ENCODE data around the gene STX7.

The STX7 gene

GRCh38 chr6:132490478-132491204 is 22.3 kb downstream of the STX7 start:
- peak; percentile 26 for DNase-seq (ENCODE audit: low read depth)
- H3K4me3 ChIP-seq (ENCODE audit: control insufficient read depth, low read depth, low read length), result no peak overlapping the region
- TF ChIP-seq CTCF (conservative IDR thresholded peaks at IDR 0.05; ENCODE audit: control insufficient read depth, insufficient read depth, low read depth, low read length), result no peak

- no peak overlapping the region for H3K4me3 ChIP-seq (ENCODE audit: control insufficient read depth, low read depth, low read length)
- TF ChIP-seq CTCF (conservative IDR thresholded peaks at IDR 0.05; ENCODE audit: control insufficient read depth, insufficient read depth, low read depth, low read length), result no peak
- peak; percentile 62 for DNase-seq (ENCODE audit: low read depth)
Observed at GRCh38 chr6:132490024-132490423, 22.9 kb downstream of the STX7 start.

GRCh38 chr6:132489376-132489775 is 23.5 kb downstream of the STX7 start:
- DNase-seq (ENCODE audit: low read depth), result no peak
- H3K4me3 ChIP-seq (ENCODE audit: control insufficient read depth, low read depth, low read length), result no peak overlapping the region
- no peak for TF ChIP-seq CTCF (conservative IDR thresholded peaks at IDR 0.05; ENCODE audit: control insufficient read depth, insufficient read depth, low read depth, low read length)

- no peak overlapping the region for H3K4me3 ChIP-seq (ENCODE audit: control insufficient read depth, low read depth, low read length)
- no peak for DNase-seq (ENCODE audit: low read depth)
- TF ChIP-seq CTCF (conservative IDR thresholded peaks at IDR 0.05; ENCODE audit: control insufficient read depth, insufficient read depth, low read depth, low read length), result no peak
Observed at GRCh38 chr6:132487762-132488161, 25.2 kb downstream of the STX7 start.

GRCh38 chr6:132484680-132485018 is 28.3 kb downstream of the STX7 start:
- DNase-seq (ENCODE audit: low read depth), result no peak
- no peak overlapping the region for H3K4me3 ChIP-seq (ENCODE audit: control insufficient read depth, low read depth, low read length)
- TF ChIP-seq CTCF (conservative IDR thresholded peaks at IDR 0.05; ENCODE audit: control insufficient read depth, insufficient read depth, low read depth, low read length), result no peak

- TF ChIP-seq CTCF (conservative IDR thresholded peaks at IDR 0.05; ENCODE audit: control insufficient read depth, insufficient read depth, low read depth, low read length), result peak; percentile 66
- H3K4me3 ChIP-seq (ENCODE audit: control insufficient read depth, low read depth, low read length), result no peak overlapping the region
- DNase-seq (ENCODE audit: low read depth), result peak; percentile 81
Observed at GRCh38 chr6:132483779-132484679, 28.9 kb downstream of the STX7 start.

Data from fibroblast of mammary gland (primary cell).